Measurements from ENCODE around the gene ZNF837. TPM values are rescaled to one million over a fixed set of nuclear protein-coding genes. Genes with fewer than 3 reads are reported as not detected.
A peak's percentile ranks its signal among the peaks of the same experiment; 100 is the strongest.

ZNF837 gene
- total RNA-seq, 1 donor from 2014 or later = 1.6 TPM

- TF ChIP-seq CTCF (IDR thresholded peaks at IDR 0.05) = no peak
- Histone ChIP-seq H3K36me3 (no peaks in the 10 kb centered on the region), H3K4me3 (peak overlapping the region; percentile 83), H3K27me3 (no peaks in the 10 kb centered on the region), H3K27ac (peak overlapping the region; percentile 88), H3K4me1 (peaks cover 11% of the 10 kb centered on the region), H3K9me3 (no peaks in the 10 kb centered on the region)
- DNase-seq (no peak), ATAC-seq (no peak)
- intact Hi-C loops (cut with DNase I) = no loop called here
Observed at GRCh38 chr19:58326501-58326913, 54.3 kb downstream of the ZNF837 start.

- Histone ChIP-seq H3K27me3 (no peaks in the 10 kb centered on the region), H3K4me1 (peaks cover 11% of the 10 kb centered on the region), H3K9me3 (no peaks in the 10 kb centered on the region), H3K4me3 (peak overlapping the region; percentile 83), H3K36me3 (no peaks in the 10 kb centered on the region), H3K27ac (no peak overlapping the region)
- no peak for TF ChIP-seq CTCF (IDR thresholded peaks at IDR 0.05)
- DNase-seq = no peak
- intact Hi-C loops (cut with DNase I) = no loop called here
- ATAC-seq = no peak
Observed at GRCh38 chr19:58325311-58326022, 55.4 kb downstream of the ZNF837 start.

- no peak overlapping the region for H3K4me3 ChIP-seq
- ATAC-seq = no peak
- no peak for TF ChIP-seq CTCF (IDR thresholded peaks at IDR 0.05)
- H3K9me3 ChIP-seq = no peaks in the 10 kb centered on the region
- no peaks in the 10 kb centered on the region for H3K4me1 ChIP-seq
- no peak overlapping the region for H3K27ac ChIP-seq
- H3K27me3 ChIP-seq = no peaks in the 10 kb centered on the region
- peaks cover 15% of the 10 kb centered on the region for H3K36me3 ChIP-seq
- no peak for DNase-seq
- intact Hi-C loops (cut with DNase I) = no loop called here
Observed at GRCh38 chr19:58319241-58319640, 61.6 kb downstream of the ZNF837 start.

GRCh38 chr19:58318297-58318696, 62.5 kb downstream of the ZNF837 start:
- intact Hi-C loops (cut with DNase I) = no loop called here
- peaks cover 24% of the 10 kb centered on the region for H3K36me3 ChIP-seq
- ATAC-seq (no peak), DNase-seq (no peak)
- no peak overlapping the region for H3K27ac ChIP-seq
- H3K27me3 ChIP-seq = no peaks in the 10 kb centered on the region
- no peak overlapping the region for H3K4me3 ChIP-seq
- H3K9me3 ChIP-seq = no peaks in the 10 kb centered on the region
- H3K4me1 ChIP-seq = no peaks in the 10 kb centered on the region
- TF ChIP-seq CTCF (IDR thresholded peaks at IDR 0.05) = no peak

Small RNAs within 50 kb of the gene (microRNA-seq; reads per million reads assigned to microRNA genes)
- gene MIR4754 (ENCODE audit: borderline microRNAs expressed) = not detected
- gene MIR6806 (ENCODE audit: borderline microRNAs expressed) = not detected

Other genes starting within 250 kb of the ZNF837 start
- 7.4 TPM for gene ZNF329, start 230.2 kb downstream of the ZNF837 start, total RNA-seq
- gene ZNF274, start 198.0 kb downstream of the ZNF837 start, total RNA-seq = 31.9 TPM
- gene ZNF544, start 152.1 kb downstream of the ZNF837 start, total RNA-seq = 27.0 TPM
- gene ZNF8, start 102.1 kb downstream of the ZNF837 start, total RNA-seq = 6.0 TPM
- gene ERVK3-1, start 75.7 kb downstream of the ZNF837 start, total RNA-seq = 34.8 TPM
- 4.0 TPM for gene ZSCAN22, start 54.0 kb downstream of the ZNF837 start, total RNA-seq
- gene A1BG, start 27.5 kb downstream of the ZNF837 start, total RNA-seq = 12.7 TPM
- 1.4 TPM for gene ZNF497, start 18.3 kb downstream of the ZNF837 start, total RNA-seq
- gene RPS5, start 6.2 kb upstream of the ZNF837 start, total RNA-seq = 721 TPM
- 0.55 TPM for gene RNF225, start 14.6 kb upstream of the ZNF837 start, total RNA-seq
- 9.5 TPM for gene ZNF584, start 27.6 kb upstream of the ZNF837 start, total RNA-seq
- 5.1 TPM for gene ZNF132, start 59.1 kb upstream of the ZNF837 start, total RNA-seq
- gene ZNF324B, start 70.6 kb upstream of the ZNF837 start, total RNA-seq = 6.9 TPM
- gene ZNF324, start 86.0 kb upstream of the ZNF837 start, total RNA-seq = 11.7 TPM
- 8.8 TPM for gene ZNF446, start 95.3 kb upstream of the ZNF837 start, total RNA-seq
- 4.7 TPM for gene SLC27A5, start 131.0 kb upstream of the ZNF837 start, total RNA-seq
- 14.1 TPM for gene ZBTB45, start 138.8 kb upstream of the ZNF837 start, total RNA-seq
- 199 TPM for gene TRIM28, start 163.0 kb upstream of the ZNF837 start, total RNA-seq
- 96.5 TPM for gene CHMP2A, start 174.1 kb upstream of the ZNF837 start, total RNA-seq
- 53.8 TPM for gene UBE2M, start 177.6 kb upstream of the ZNF837 start, total RNA-seq
- gene MZF1, start 192.3 kb upstream of the ZNF837 start, total RNA-seq = 44.3 TPM

Measured in upper lobe of right lung (tissue), 1 donor.